H1 (cell line): ENCODE data around the gene AGAP3. TPM values are rescaled to one million over a fixed set of nuclear protein-coding genes. Genes with fewer than 3 reads are reported as not detected.

Experiments used
- ASH2L ChIP-seq: fragments of 200-600, 300-600 bp; sonication (generic); IDR thresholded peaks from one replicate; pipeline ENCODE4 v1.7.1; 2017; ENCODE audit warnings: low read length
- CEBPB ChIP-seq: IDR thresholded peaks from 2 replicates; pipeline ENCODE4 v1.6.1; 2012; ENCODE audit warnings: low read depth, low read length
- CREB1 ChIP-seq: IDR thresholded peaks from 2 replicates; pipeline ENCODE4 v1.6.1; 2012; ENCODE audit warnings: inconsistent platforms
- HDAC2 ChIP-seq, 2 experiments: fragments of 300-600 bp in 1 of 2; sonication (generic) in 1 of 2; IDR thresholded peaks; 2 replicates each; pipeline ENCODE4 v1.6.1; 2011 to 2012; ENCODE audit warnings: low read depth in 2 of 2, low read length in 2 of 2, mild to moderate bottlenecking in 2 of 2, moderate library complexity in 2 of 2, borderline replicate concordance in 1 of 2, inconsistent platforms in 1 of 2
- PHF8 ChIP-seq: fragments of 200-600 bp; sonication (generic); conservative IDR thresholded peaks from 2 replicates; pipeline ENCODE4 v1.7.1; 2012; ENCODE audit warnings: low read depth, mild to moderate bottlenecking, inconsistent platforms, low read length, moderate library complexity
- POLR2A ChIP-seq, 2 experiments: IDR thresholded peaks; 1 replicate in 1 of 2; 2 replicates in 1 of 2; pipeline ENCODE4 v1.6.1; 2011; ENCODE audit warnings: low read depth in 2 of 2, low read length in 2 of 2, mild to moderate bottlenecking in 2 of 2; ENCODE audit errors: control extremely low read depth in 1 of 2
- SIRT6 ChIP-seq: IDR thresholded peaks from one replicate; pipeline ENCODE4 v1.7.1; 2012; ENCODE audit warnings: low read length, inconsistent platforms
- SP2 ChIP-seq: IDR thresholded peaks from 2 replicates; pipeline ENCODE4 v1.6.1; 2012; ENCODE audit warnings: mild to moderate bottlenecking, low read length, inconsistent platforms
- TCF12 ChIP-seq: IDR thresholded peaks from 2 replicates; pipeline ENCODE4 v1.6.1; 2011; ENCODE audit warnings: low read depth, mild to moderate bottlenecking, low read length
- polyA plus RNA-seq, 7 experiments: library from polyadenylated mRNA; depleted of rRNA in 3 of 7; stranded (reverse) in 5 of 7; unstranded in 2 of 7; fragments of >200 nt in 5 of 7; fragments of 200-250 nt in 2 of 7; gene quantifications; 1 replicate in 5 of 7; 2 replicates in 1 of 7; 4 replicates in 1 of 7; pipeline versions ENCODE4 v1.2.1 to v1.2.3, GENCODE V29; 2011 to 2013; ENCODE audit warnings: missing spikeins in 2 of 7, mixed read lengths in 2 of 7
- total RNA-seq: library from RNA; stranded (reverse); fragmentation: NEBNext Ultra II Directional; extraction: Animal tissue kit (Norgen Biotek cat#: 25700); gene quantifications from 2 replicates; pipeline ENCODE4 v1.2.1, GENCODE V29; 2021

Gene AGAP3
- total and polyA plus RNA-seq, 2 of the 8 experiments (the other 6 are each of a cell fraction or from before 2014, with no cell fraction given) = 66.4 to 120 TPM

DNA sequence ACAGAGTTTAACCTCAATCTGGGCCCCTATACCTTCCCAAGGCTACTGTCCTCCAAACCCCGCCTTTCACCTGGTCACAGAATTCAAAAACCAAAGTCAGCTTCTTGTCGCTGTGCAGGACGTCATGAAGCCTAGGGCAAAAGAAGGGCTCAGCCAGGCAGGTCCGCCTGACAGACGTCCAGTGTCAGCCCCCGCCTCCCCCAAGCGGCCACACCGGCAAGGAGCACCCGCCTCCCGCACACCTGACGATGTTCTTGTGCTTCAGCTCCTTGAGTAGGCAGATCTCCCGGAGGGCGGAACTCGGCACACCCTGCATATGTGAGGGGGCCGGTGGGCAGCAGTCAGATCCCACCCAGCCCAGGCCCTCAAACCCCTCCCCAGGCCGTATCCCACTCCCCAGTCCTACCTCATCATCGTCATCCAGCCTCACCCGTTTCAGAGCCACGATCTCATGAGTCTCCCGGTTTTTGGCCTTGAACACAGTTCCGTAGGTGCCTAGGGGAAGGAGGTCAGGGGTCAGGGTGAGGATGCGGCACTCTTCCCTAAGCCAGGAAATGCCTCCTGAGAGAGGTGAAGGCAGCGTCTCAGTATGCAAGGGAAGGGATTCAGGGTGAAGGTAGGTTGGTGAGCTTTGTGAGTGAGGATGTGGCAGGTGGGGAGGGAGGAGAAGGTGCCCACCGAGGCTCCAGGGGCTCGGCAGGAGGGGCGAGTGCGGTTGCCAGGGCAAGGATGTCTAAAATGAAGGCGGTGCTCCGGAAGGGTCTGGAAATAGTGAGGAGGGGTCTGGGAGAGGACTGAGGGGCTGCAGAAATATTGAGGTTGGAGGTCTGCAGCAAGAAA is 29.4 kb upstream of the AGAP3 start (continued):
- 0 out of 2 replicates have a peak, but pooled peaks have one; percentile 20 for TF ChIP-seq CREB1
- no peak for TF ChIP-seq POLR2A (IDR thresholded peaks at IDR 0.05; ENCODE audit: control extremely low read depth in 1 of 2, low read depth in 2 of 2, low read length in 2 of 2)
- no peak for TF ChIP-seq CEBPB
- no peak for TF ChIP-seq SP2
- TF ChIP-seq HDAC2 (IDR thresholded peaks at IDR 0.05; ENCODE audit: borderline replicate concordance in 1 of 2, low read depth in 2 of 2, low read length in 2 of 2) = no peak
- TF ChIP-seq PHF8 = no peak
- no peak for TF ChIP-seq TCF12
- no peak for TF ChIP-seq ASH2L
- TF ChIP-seq SIRT6 = no peak
